GM23248 (cell line): ENCODE results near the gene COPZ2. TPM values are rescaled to one million over a fixed set of nuclear protein-coding genes. Genes with fewer than 3 reads are reported as not detected.
A peak's percentile ranks its signal among the peaks of the same experiment; 100 is the strongest.

Experiments used
- DNase-seq: peaks from one replicate; pipeline ENCODE4 v3.0.0-alpha.2; 2015
- H2AFZ ChIP-seq: fragments of 200-600 bp; sonication (generic); 2 replicates; pipeline ENCODE4 v1.6.1; 2016; ENCODE audit warnings: antibody characterized with exemption
- H3F3A ChIP-seq: fragments of 200-600 bp; sonication (generic); 2 replicates; pipeline ENCODE4 v1.6.1; 2016; ENCODE audit warnings: mild to moderate bottlenecking, antibody characterized with exemption, mixed run types; ENCODE audit not compliant: insufficient read depth
- H3K27ac ChIP-seq: fragments of 200-600 bp; sonication (generic); 2 replicates; pipeline ENCODE4 v1.5.1; 2016; ENCODE audit warnings: mild to moderate bottlenecking
- H3K27me3 ChIP-seq: fragments of 200-600 bp; sonication (generic); replicated peaks from 2 replicates; pipeline ENCODE4 v1.6.1; 2016; ENCODE audit warnings: mild to moderate bottlenecking; ENCODE audit not compliant: insufficient read depth
- H3K36me3 ChIP-seq: fragments of 200-600 bp; sonication (generic); 2 replicates; pipeline ENCODE4 v1.6.1; 2016; ENCODE audit warnings: low read depth, mild to moderate bottlenecking
- H3K4me1 ChIP-seq: fragments of 200-600 bp; sonication (generic); 2 replicates; pipeline ENCODE4 v1.6.1; 2016; ENCODE audit warnings: mild to moderate bottlenecking; ENCODE audit not compliant: insufficient read depth
- H3K4me2 ChIP-seq: fragments of 200-600 bp; sonication (generic); one replicate; pipeline ENCODE4 v1.6.1; 2016; ENCODE audit warnings: mild to moderate bottlenecking; ENCODE audit not compliant: unreplicated experiment
- H3K4me3 ChIP-seq: fragments of 200-600 bp; sonication (generic); 2 replicates; pipeline ENCODE4 v1.5.1; 2016; ENCODE audit warnings: mild to moderate bottlenecking
- H3K79me2 ChIP-seq: fragments of 200-600 bp; sonication (generic); 2 replicates; pipeline ENCODE4 v1.6.1; 2016; ENCODE audit warnings: mild to moderate bottlenecking; ENCODE audit not compliant: insufficient read depth
- H3K9ac ChIP-seq: fragments of 200-600 bp; sonication (generic); 2 replicates; pipeline ENCODE4 v1.6.1; 2016; ENCODE audit warnings: mild to moderate bottlenecking
- H3K9me2 ChIP-seq: fragments of 200-600 bp; sonication (generic); 2 replicates; pipeline ENCODE4 v1.6.1; 2016; ENCODE audit warnings: mixed run types, mild to moderate bottlenecking, moderate library complexity; ENCODE audit not compliant: insufficient read depth
- H3K9me3 ChIP-seq: fragments of 200-600 bp; sonication (generic); one replicate; pipeline ENCODE4 v1.6.1; 2017; ENCODE audit warnings: low read depth
- H4K20me1 ChIP-seq: fragments of 200-600 bp; sonication (generic); 2 replicates; pipeline ENCODE4 v1.6.0; 2016; ENCODE audit not compliant: insufficient read depth
- EZH2 ChIP-seq: fragments of 200-600 bp; sonication (generic); IDR thresholded peaks from 2 replicates; pipeline ENCODE4 v1.6.1; 2018; ENCODE audit warnings: antibody characterized with exemption, mild to moderate bottlenecking; ENCODE audit not compliant: insufficient read depth, poor library complexity, severe bottlenecking
- EZH2phosphoT487 ChIP-seq: fragments of 200-600 bp; sonication (generic); IDR thresholded peaks from 2 replicates; pipeline ENCODE4 v1.6.1; 2018; ENCODE audit warnings: antibody characterized with exemption, moderate library complexity, mild to moderate bottlenecking, low read depth; ENCODE audit not compliant: insufficient read depth
- WGBS, 2 experiments: methylation state at CpG; one replicate each; pipeline ENCODE4 v1.1.6; 2015 to 2017; ENCODE audit warnings: low lambda C conversion rate in 2 of 2, low coverage in 1 of 2; ENCODE audit errors: missing lambda C conversion rate in 2 of 2; 5-methylcytosine and 5-hydroxymethylcytosine counted together
- in situ Hi-C: fragments of 300-500 bp; cut with MboI; formaldehyde crosslinking; loops from 2 replicates; pipeline ENCODE4 v1.15.0; 2020
- polyA plus RNA-seq: library from polyadenylated mRNA; unstranded; fragments of >200 nt; fragmentation: Nextera tagmentation; extraction: Ambion mirVana; gene quantifications from 2 replicates; pipeline ENCODE4 v1.2.1, GENCODE V29; 2016
- total RNA-seq: library from RNA; depleted of rRNA; stranded (reverse); fragments of >200 nt; shearing (Covaris generic); gene quantifications from 2 replicates; pipeline ENCODE4 v1.2.3, GENCODE V29; 2014

COPZ2 gene
- total and polyA plus RNA-seq, 2 experiments from 2014 or later = 148 to 399 TPM

GRCh38 chr17:47987240-47987835 lies 50.3 kb downstream of the COPZ2 start:
- Histone ChIP-seq H3K79me2 (no peaks in the 10 kb centered on the region), H3F3A (0 out of 2 replicates have a peak, but pooled peaks cover 3% of the 10 kb centered on the region), H3K4me3 (no peak overlapping the region), H3K4me2 (no peak overlapping the region), H3K4me1 (0 out of 2 replicates have a peak, but pooled peaks cover 5% of the 10 kb centered on the region), H3K36me3 (no peaks in the 10 kb centered on the region), H3K9me2 (no peaks in the 10 kb centered on the region), H2AFZ (peak overlapping the region; percentile 46), H3K27me3 (no peaks in the 10 kb centered on the region), H3K27ac (no peak overlapping the region), H3K9me3 (no peaks in the 10 kb centered on the region), H4K20me1 (no peaks in the 10 kb centered on the region), H3K9ac (no peak overlapping the region)
- TF ChIP-seq EZH2phosphoT487 = no peak
- TF ChIP-seq EZH2 = no peak
- in situ Hi-C loops = no loop called here
- DNase-seq = peak; percentile 44
- WGBS, 2 experiments = 38 to 39% methylated on average over 17 of the region's 17 CpGs

DNA sequence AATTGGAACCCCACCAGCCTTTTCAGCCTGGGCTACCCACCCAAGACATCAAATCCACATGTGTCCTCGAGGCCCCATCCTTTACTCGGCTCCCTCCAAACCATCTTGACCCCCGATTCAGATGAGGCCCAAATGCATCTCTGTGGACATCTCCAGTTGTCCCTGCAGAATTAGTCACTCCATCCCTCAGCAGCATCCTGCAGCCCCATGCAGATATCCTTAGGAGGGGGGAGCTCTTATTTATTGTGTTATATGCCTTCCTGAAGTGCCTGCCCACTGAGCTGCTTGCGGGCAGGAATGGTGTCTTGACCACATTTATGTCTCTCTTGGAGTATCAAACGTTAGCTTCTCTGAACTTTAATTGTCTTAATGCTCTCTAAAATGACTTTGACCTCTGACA lies 51.1 kb downstream of the COPZ2 start:
- H4K20me1 ChIP-seq = no peaks in the 10 kb centered on the region
- H3K27me3 ChIP-seq = no peaks in the 10 kb centered on the region
- no peak for DNase-seq
- no peaks in the 10 kb centered on the region for H3K9me2 ChIP-seq
- in situ Hi-C loops = no loop called here
- H3F3A ChIP-seq = 0 out of 2 replicates have a peak, but pooled peaks cover 3% of the 10 kb centered on the region
- H3K9ac ChIP-seq = no peak overlapping the region
- H3K27ac ChIP-seq = no peak overlapping the region
- WGBS, 2 experiments = 72 to 76% methylated on average over 5 of the region's 5 CpGs
- no peak overlapping the region for H3K4me3 ChIP-seq
- no peak overlapping the region for H2AFZ ChIP-seq
- H3K4me2 ChIP-seq = no peak overlapping the region
- no peak for TF ChIP-seq EZH2phosphoT487
- no peak for TF ChIP-seq EZH2
- no peaks in the 10 kb centered on the region for H3K36me3 ChIP-seq
- H3K4me1 ChIP-seq = 0 out of 2 replicates have a peak, but pooled peaks cover 5% of the 10 kb centered on the region
- no peaks in the 10 kb centered on the region for H3K79me2 ChIP-seq
- no peaks in the 10 kb centered on the region for H3K9me3 ChIP-seq

- 70 to 72% methylated on average over 11 of the region's 11 CpGs for WGBS, 2 experiments
- H3K36me3 ChIP-seq = peaks cover 8% of the 10 kb centered on the region; the same call in 1 of the 2 replicates
- H3K27ac ChIP-seq = no peak overlapping the region
- no peaks in the 10 kb centered on the region for H3K9me3 ChIP-seq
- no peak overlapping the region for H3K4me2 ChIP-seq
- H3K4me3 ChIP-seq = no peak overlapping the region
- TF ChIP-seq EZH2phosphoT487 (no peak), EZH2 (no peak)
- H3F3A ChIP-seq = 0 out of 2 replicates have a peak, but pooled peaks cover 3% of the 10 kb centered on the region
- H3K9me2 ChIP-seq = no peaks in the 10 kb centered on the region
- peak; percentile 61 for DNase-seq
- H3K27me3 ChIP-seq = no peaks in the 10 kb centered on the region
- in situ Hi-C loops = no loop called here
- no peak overlapping the region for H2AFZ ChIP-seq
- H3K4me1 ChIP-seq = 0 out of 2 replicates have a peak, but pooled peaks cover 5% of the 10 kb centered on the region
- no peak overlapping the region for H3K9ac ChIP-seq
- no peaks in the 10 kb centered on the region for H4K20me1 ChIP-seq
- H3K79me2 ChIP-seq = no peaks in the 10 kb centered on the region
These were observed 53.9 kb downstream of the COPZ2 start for GRCh38 chr17:47983492-47984223.

- no peaks in the 10 kb centered on the region for H3K79me2 ChIP-seq
- H3F3A ChIP-seq = 0 out of 2 replicates have a peak, but pooled peaks cover 3% of the 10 kb centered on the region
- no peaks in the 10 kb centered on the region for H3K9me3 ChIP-seq
- DNase-seq = no peak
- H3K27ac ChIP-seq = no peak overlapping the region
- WGBS, 2 experiments = 90 to 91% methylated on average over 9 of the region's 9 CpGs
- no peak overlapping the region for H3K4me3 ChIP-seq
- no peaks in the 10 kb centered on the region for H3K27me3 ChIP-seq
- no peaks in the 10 kb centered on the region for H3K9me2 ChIP-seq
- H3K4me1 ChIP-seq = 0 out of 2 replicates have a peak, but pooled peaks cover 5% of the 10 kb centered on the region
- in situ Hi-C loops = no loop called here
- H3K9ac ChIP-seq = no peak overlapping the region
- no peak overlapping the region for H3K4me2 ChIP-seq
- H4K20me1 ChIP-seq = no peaks in the 10 kb centered on the region
- H2AFZ ChIP-seq = no peak overlapping the region
- peaks cover 8% of the 10 kb centered on the region; the same call in 1 of the 2 replicates for H3K36me3 ChIP-seq
- TF ChIP-seq EZH2phosphoT487 (no peak), EZH2 (no peak)
These were observed 54.8 kb downstream of the COPZ2 start for GRCh38 chr17:47982645-47983390.
